Liver (tissue), 9 donors: ENCODE data around the gene LBX1. TPM values are rescaled to one million over a fixed set of nuclear protein-coding genes. Genes with fewer than 3 reads are reported as not detected.

Experiments
- DNase-seq: peaks from one replicate; pipeline ENCODE4 v3.0.0-alpha.2; 2017; ENCODE audit warnings: low spot score
- H3K27ac ChIP-seq, 2 donors: one replicate each; pipeline ENCODE4 v1.7.0; 2013; ENCODE audit warnings: inconsistent platforms in 2 of 2, low read length in 2 of 2, control low read depth in 1 of 2, low read depth in 1 of 2, mild to moderate bottlenecking in 1 of 2
- H3K27me3 ChIP-seq, 4 donors: one replicate each; pipeline versions ENCODE4 v1.6.1 to v1.7.0; 2013; ENCODE audit warnings: low read length in 3 of 4, inconsistent platforms in 1 of 4, mild to moderate bottlenecking in 1 of 4, moderate library complexity in 1 of 4; ENCODE audit not compliant: control insufficient read depth in 4 of 4, insufficient read depth in 4 of 4
- H3K36me3 ChIP-seq, 4 donors: one replicate each; pipeline versions ENCODE4 v1.6.1 to v1.7.0; 2013; ENCODE audit warnings: low read length in 3 of 4, mild to moderate bottlenecking in 3 of 4, low read depth in 1 of 4, moderate library complexity in 1 of 4; ENCODE audit not compliant: control insufficient read depth in 4 of 4, insufficient read depth in 3 of 4
- H3K4me1 ChIP-seq, 4 donors: one replicate each; pipeline versions ENCODE4 v1.6.1 to v1.7.0; 2013; ENCODE audit warnings: low read length in 3 of 4, mild to moderate bottlenecking in 3 of 4, moderate library complexity in 1 of 4; ENCODE audit not compliant: control insufficient read depth in 4 of 4, insufficient read depth in 4 of 4
- H3K4me3 ChIP-seq, 3 donors: one replicate each; pipeline versions ENCODE4 v1.6.1 to v1.7.0; 2013; ENCODE audit warnings: low read length in 3 of 3, control low read depth in 1 of 3, low read depth in 1 of 3, mild to moderate bottlenecking in 1 of 3
- H3K9ac ChIP-seq, 2 donors: one replicate each; pipeline ENCODE4 v1.7.0; 2013; ENCODE audit warnings: low read length in 2 of 2, mild to moderate bottlenecking in 2 of 2, moderate library complexity in 2 of 2, control low read depth in 1 of 2, low read depth in 1 of 2
- H3K9me3 ChIP-seq, 4 donors: one replicate each; pipeline versions ENCODE4 v1.6.1 to v1.7.0; 2013; ENCODE audit warnings: low read length in 3 of 4; ENCODE audit not compliant: control insufficient read depth in 4 of 4
- CTCF ChIP-seq: fragments of 150-350 bp; IDR thresholded peaks from 2 replicates; pipeline ENCODE4 v1.5.1; 2017; ENCODE audit warnings: improper control_type of control experiment, low read depth, low read length; ENCODE audit not compliant: missing input control
- FOXA1 ChIP-seq: IDR thresholded peaks from 2 replicates; pipeline ENCODE4 v1.6.1; 2016; ENCODE audit warnings: antibody characterized with exemption
- FOXA2 ChIP-seq: IDR thresholded peaks from 2 replicates; pipeline ENCODE4 v1.6.1; 2016; ENCODE audit warnings: antibody characterized with exemption
- GABPA ChIP-seq, 2 donors: IDR thresholded peaks in 1 of 2; conservative IDR thresholded peaks in 1 of 2; 2 replicates each; pipeline ENCODE4 v1.6.1; 2016; ENCODE audit warnings: antibody characterized with exemption in 2 of 2, mild to moderate bottlenecking in 1 of 2, moderate library complexity in 1 of 2
- HNF4A ChIP-seq, 2 donors: conservative IDR thresholded peaks; 2 replicates each; pipeline ENCODE4 v1.6.1; 2016; ENCODE audit warnings: antibody characterized with exemption in 2 of 2, mild to moderate bottlenecking in 2 of 2
- HNF4G ChIP-seq: IDR thresholded peaks from 2 replicates; pipeline ENCODE4 v1.6.1; 2016; ENCODE audit warnings: antibody characterized with exemption
- JUND ChIP-seq, 2 donors: IDR thresholded peaks; 2 replicates each; pipeline ENCODE4 v1.6.1; 2016; ENCODE audit warnings: antibody characterized with exemption in 2 of 2
- MAX ChIP-seq: IDR thresholded peaks from 2 replicates; pipeline ENCODE4 v1.6.1; 2016; ENCODE audit warnings: antibody characterized with exemption
- NR2F2 ChIP-seq: IDR thresholded peaks from 2 replicates; pipeline ENCODE4 v1.6.1; 2016; ENCODE audit warnings: antibody characterized with exemption
- RAD21 ChIP-seq, 2 donors: IDR thresholded peaks; 2 replicates each; pipeline ENCODE4 v1.6.1; 2016; ENCODE audit warnings: antibody characterized with exemption in 2 of 2, mild to moderate bottlenecking in 2 of 2
- REST ChIP-seq: IDR thresholded peaks from 2 replicates; pipeline ENCODE4 v1.6.1; 2016; ENCODE audit warnings: antibody characterized with exemption, mild to moderate bottlenecking
- SP1 ChIP-seq: IDR thresholded peaks from 2 replicates; pipeline ENCODE4 v1.6.1; 2018; ENCODE audit warnings: antibody characterized with exemption, mild to moderate bottlenecking
- TAF1 ChIP-seq: conservative IDR thresholded peaks from 2 replicates; pipeline ENCODE4 v1.6.1; 2016; ENCODE audit warnings: antibody characterized with exemption, mild to moderate bottlenecking
- YY1 ChIP-seq: IDR thresholded peaks from 2 replicates; pipeline ENCODE4 v1.6.1; 2016; ENCODE audit warnings: antibody characterized with exemption, mild to moderate bottlenecking
- WGBS: extraction: QIAGEN DNeasy Blood & Tissue Kit; methylation state at CpG from one replicate; pipeline ENCODE4 v1.1.7; 2013; 5-methylcytosine and 5-hydroxymethylcytosine counted together
- polyA plus RNA-seq, 2 donors: library from polyadenylated mRNA; stranded (reverse) in 1 of 2; unstranded in 1 of 2; fragments of 200-250 nt in 1 of 2; fragments of >200 nt in 1 of 2; fragmentation: Nextera tagmentation in 1 of 2; extraction: Ambion mirVana in 1 of 2; gene quantifications; one replicate each; pipeline versions ENCODE4 v1.2.1 to v1.2.3, GENCODE V29; 2013 to 2015
- total RNA-seq, 2 donors: library from RNA; depleted of rRNA; stranded (reverse); fragments of >200 nt; gene quantifications; one replicate each; pipeline ENCODE4 v1.2.3, GENCODE V29; 2014
- TF ChIP-seq, protein P1 (sequence below): IDR thresholded peaks from 2 replicates; pipeline ENCODE4 v1.6.1; 2016; ENCODE audit warnings: antibody characterized with exemption
- TF ChIP-seq, protein P2 (sequence below): IDR thresholded peaks from 2 replicates; pipeline ENCODE4 v1.6.1; 2016; ENCODE audit warnings: antibody characterized with exemption
- donor health status: healthy.
- donor health status: healthy.
- donor health status: healthy.
- donor health status: healthy.
- donor health status: healthy.

Gene LBX1
- total and polyA plus RNA-seq, 4 donors: not detected

GRCh38 chr10:101260764-101261481, 31.7 kb upstream of the LBX1 start:
- Histone ChIP-seq H3K9me3 (peaks cover 0 to 6% (median 4%) of the 10 kb centered on the region in 4 donors), H3K4me3 (no peak overlapping the region), H3K27ac (no peak overlapping the region), H3K4me1 (no peaks in the 10 kb centered on the region), H3K27me3 (peaks cover 0 to 3% (median 2%) of the 10 kb centered on the region in 4 donors), H3K9ac (no peak overlapping the region), H3K36me3 (no peaks in the 10 kb centered on the region)
- no peak for TF ChIP-seq HNF4A (conservative IDR thresholded peaks at IDR 0.05)
- TF ChIP-seq, protein P1, sequence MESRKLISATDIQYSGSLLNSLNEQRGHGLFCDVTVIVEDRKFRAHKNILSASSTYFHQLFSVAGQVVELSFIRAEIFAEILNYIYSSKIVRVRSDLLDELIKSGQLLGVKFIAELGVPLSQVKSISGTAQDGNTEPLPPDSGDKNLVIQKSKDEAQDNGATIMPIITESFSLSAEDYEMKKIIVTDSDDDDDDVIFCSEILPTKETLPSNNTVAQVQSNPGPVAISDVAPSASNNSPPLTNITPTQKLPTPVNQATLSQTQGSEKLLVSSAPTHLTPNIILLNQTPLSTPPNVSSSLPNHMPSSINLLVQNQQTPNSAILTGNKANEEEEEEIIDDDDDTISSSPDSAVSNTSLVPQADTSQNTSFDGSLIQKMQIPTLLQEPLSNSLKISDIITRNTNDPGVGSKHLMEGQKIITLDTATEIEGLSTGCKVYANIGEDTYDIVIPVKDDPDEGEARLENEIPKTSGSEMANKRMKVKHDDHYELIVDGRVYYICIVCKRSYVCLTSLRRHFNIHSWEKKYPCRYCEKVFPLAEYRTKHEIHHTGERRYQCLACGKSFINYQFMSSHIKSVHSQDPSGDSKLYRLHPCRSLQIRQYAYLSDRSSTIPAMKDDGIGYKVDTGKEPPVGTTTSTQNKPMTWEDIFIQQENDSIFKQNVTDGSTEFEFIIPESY: no peak
- TF ChIP-seq REST: no peak
- no peak for TF ChIP-seq HNF4G
- TF ChIP-seq, protein P2, sequence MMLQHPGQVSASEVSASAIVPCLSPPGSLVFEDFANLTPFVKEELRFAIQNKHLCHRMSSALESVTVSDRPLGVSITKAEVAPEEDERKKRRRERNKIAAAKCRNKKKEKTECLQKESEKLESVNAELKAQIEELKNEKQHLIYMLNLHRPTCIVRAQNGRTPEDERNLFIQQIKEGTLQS: no peak
- no peak for TF ChIP-seq TAF1
- TF ChIP-seq FOXA1: no peak
- no peak for TF ChIP-seq NR2F2
- no peak for TF ChIP-seq YY1
- TF ChIP-seq CTCF: no peak
- no peak for TF ChIP-seq SP1
- WGBS: 28% methylated on average over 21 of the region's 21 CpGs
- DNase-seq: no peak

- 86% methylated on average over 4 of the region's 4 CpGs for WGBS
- no peak overlapping the region for H3K4me3 ChIP-seq
- TF ChIP-seq MAX: no peak
- TF ChIP-seq, protein P1: no peak
- no peak for TF ChIP-seq FOXA2
- TF ChIP-seq HNF4G: no peak
- TF ChIP-seq SP1: no peak
- TF ChIP-seq GABPA (IDR thresholded peaks at IDR 0.05 in 1 of 2, conservative IDR thresholded peaks at IDR 0.05 in 1 of 2): no peak
- TF ChIP-seq RAD21 (IDR thresholded peaks at IDR 0.05): no peak
- no peak for TF ChIP-seq JUND (IDR thresholded peaks at IDR 0.05)
- TF ChIP-seq, protein P2: no peak
- no peak for TF ChIP-seq REST
Measured at GRCh38 chr10:101258179-101258885, 29.1 kb upstream of the LBX1 start.

More at GRCh38 chr10:101258179-101258885, 29.1 kb upstream of the LBX1 start:
- DNase-seq: no peak
- no peak overlapping the region for H3K27ac ChIP-seq
- H3K4me1 ChIP-seq: no peaks in the 10 kb centered on the region
- peaks cover 0 to 3% (median 2%) of the 10 kb centered on the region in 4 donors for H3K27me3 ChIP-seq
- peaks cover 0 to 6% (median 4%) of the 10 kb centered on the region in 4 donors for H3K9me3 ChIP-seq
- no peaks in the 10 kb centered on the region for H3K36me3 ChIP-seq
- H3K9ac ChIP-seq: no peak overlapping the region
